ENCODE results near the gene GABBR2.
"Not testable (repeated sequence)": the region's sequence is repeated elsewhere in the genome, so short reads cannot be mapped to it uniquely, and the experiment has no call there.

Gene GABBR2

GRCh38 chr9:98516205-98516896, 192.4 kb downstream of the GABBR2 start:
- DNase-seq (ENCODE audit: low read depth in 2 of 2) = no peak

DNA sequence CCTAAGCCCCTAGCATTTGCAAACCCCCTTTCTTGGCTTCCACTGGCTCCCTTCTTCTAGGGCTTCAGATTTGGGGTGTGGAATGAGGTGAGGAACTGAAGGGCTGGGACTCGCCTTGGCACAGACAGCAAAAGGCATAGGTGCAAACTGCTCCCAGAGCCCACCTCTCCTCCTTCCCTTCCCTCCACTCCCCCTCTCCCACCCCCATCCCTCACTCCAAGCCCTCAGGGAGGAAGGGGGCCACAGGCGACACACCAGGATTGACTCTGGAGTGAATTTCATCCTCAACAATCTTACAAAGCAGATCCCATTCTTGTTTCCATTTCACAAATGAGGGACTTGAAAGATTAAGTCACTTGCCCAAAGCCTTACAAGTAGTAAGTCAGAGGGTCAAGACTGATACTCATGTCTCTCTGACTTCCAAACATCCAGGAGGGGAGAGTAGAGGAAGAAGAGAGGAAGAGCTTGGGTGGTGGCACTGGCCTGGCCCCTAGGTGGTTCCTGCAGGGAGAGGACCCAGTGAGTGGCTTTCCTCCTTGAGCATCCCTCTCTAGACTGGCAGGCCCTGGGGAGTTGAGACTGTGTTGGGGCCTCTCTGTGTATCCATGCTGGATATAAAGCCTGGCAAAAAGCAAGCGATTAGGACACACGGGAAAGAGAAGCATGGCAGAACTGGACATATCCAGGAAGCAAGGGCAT, 193.1 kb downstream of the GABBR2 start:
- DNase-seq (ENCODE audit: low read depth in 2 of 2) = no peak

DNA sequence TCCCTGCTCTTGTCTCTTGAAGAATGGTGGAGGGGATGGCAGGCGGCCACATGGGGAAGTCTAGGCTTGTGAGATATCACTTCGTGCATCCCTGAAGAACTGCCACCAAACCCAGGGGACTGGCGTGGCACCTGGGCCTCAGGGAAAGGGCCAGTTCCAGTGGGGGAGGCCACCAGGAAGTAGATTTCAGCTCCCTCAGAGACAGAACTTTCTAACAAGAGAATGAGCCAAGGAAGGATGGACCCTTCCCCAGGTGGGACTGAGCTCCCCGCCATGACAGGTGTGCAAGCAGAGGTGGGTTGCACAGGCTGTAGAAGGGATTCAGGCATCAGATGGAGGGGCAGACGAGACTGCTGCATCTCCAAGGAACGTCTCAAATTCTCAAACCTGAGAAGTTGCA, 193.9 kb downstream of the GABBR2 start:
- no peak for DNase-seq (ENCODE audit: low read depth in 2 of 2)

GRCh38 chr9:98508217-98508919, 200.4 kb downstream of the GABBR2 start:
- not testable (repeated sequence) for DNase-seq (ENCODE audit: low read depth in 2 of 2)

DNA sequence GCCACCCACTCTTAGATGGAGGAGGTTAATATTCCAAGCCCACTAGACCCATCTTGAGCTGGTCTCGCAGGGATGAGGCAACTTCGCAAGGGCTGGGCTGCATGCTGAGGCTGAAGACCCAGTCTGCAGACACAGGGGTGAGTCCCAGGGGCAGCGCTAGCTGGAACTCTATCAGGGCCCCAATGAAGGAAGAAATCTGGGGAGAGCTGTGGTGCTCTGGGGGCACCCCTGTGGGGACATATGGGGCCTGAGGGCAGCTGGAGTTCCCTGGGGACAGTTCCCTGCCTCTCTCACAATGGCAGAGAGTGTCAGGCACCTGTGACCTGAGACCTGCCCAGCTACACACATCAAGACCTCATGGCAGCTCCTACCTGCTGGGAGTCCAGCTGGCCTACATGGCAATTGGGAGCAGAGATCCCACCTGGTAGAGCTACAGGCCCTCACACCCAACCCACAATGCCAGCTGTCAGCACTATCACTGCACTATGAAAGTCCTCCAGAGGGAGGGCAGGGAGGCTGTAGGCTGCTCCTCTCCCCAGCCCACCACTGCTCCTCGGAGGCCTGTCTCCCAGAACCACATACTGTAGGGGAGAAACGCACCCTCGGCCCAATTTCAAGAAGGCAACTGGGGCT, 202.2 kb downstream of the GABBR2 start:
- DNase-seq (ENCODE audit: low read depth in 2 of 2) = no peak

DNA sequence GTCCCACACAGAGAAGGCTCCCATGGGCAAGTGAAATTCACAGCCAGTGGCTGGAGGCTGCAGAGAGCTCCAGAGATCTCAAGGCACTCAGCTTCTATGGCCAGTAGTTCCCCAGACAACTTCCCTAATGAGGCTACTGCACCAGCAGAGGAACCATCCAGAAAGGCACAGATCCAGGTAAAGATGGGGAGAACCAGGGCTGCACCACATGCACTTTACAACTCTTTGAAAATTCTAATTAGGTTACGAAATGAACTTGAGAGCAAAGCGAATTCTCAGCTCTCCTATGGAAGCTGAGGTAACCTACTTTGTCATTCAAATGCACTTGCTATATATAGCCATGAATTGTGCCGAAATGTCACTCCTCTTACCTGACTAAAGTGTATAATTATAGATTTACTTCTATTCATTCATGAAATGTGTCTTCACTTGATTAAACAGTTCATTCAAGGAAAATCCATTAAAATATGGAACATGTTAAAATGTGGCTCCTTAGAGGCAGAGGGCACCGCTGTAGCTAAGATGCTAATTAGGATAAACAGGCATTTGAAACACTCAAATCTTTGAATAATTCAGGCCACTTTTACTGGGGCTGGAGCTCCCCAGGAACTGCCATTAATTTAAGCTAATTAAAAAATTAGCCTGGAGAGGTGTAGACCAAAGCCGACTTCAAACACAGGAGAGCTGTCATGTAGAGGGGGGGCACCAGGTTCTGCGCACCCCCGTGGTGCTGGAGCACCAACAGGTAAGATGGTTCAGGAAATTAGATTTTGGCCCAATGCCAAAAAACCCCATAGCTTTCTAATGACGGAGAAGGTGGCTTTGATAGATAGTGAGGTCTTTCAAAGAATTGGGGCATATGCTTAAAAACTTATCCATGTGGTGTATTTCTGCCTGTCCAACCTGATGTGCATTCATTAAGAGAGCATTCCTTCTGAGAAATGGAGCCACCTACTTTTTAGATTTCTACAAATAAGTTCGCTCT, 204.1 kb downstream of the GABBR2 start:
- DNase-seq (ENCODE audit: low read depth in 2 of 2) = no peak

- no peak for DNase-seq (ENCODE audit: low read depth in 2 of 2)
Measured at GRCh38 chr9:98503867-98504266, 204.9 kb downstream of the GABBR2 start.

DNA sequence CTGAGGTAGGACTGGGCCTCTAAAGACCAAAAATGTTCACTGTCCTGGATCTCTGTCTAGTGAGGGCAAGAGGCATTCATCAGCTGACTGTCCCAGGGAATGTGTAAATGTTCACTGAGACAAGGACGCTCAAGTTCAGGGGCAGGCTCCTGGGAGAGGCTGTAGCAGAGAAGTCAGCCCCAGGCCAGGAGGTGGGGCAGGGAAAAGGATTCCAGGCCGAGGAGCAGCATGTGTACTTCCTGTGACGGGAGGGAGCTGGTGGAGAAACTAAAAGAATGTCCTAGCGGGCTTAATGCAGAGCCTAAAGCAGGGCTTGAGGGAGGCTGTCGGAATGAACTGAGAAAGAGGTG, 205.8 kb downstream of the GABBR2 start:
- DNase-seq (ENCODE audit: low read depth in 2 of 2) = no peak

DNA sequence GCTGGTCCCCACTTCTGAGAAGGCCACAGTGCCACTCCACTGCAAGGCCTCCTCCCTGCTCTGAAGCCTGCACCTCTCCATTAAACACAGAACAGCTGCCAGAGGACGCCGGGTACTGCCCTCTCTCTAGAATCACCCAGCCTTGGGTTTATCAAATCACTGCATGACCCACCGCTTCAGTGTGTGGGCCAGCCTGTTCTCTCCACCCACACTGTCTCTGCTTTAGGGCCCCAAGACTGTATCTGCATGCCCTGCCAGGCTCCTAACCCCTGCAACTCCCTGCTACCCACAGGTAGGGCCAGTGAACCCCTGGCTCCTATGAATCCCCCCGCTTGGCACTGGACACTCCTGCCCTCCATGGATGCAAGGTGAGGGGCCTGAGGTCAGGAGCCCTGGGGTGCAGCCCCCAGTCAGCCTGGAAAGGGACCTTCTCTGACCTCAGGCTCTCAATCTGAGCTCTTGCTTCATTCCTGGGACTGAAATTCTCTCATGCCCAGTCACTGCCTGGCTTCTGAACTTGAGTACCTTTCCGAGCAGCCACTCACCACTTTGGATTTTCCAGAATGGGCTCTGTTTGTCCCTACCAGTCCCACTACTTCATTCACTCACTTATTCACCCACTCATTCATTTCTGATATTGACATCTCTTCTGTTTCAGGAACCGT, 206.3 kb downstream of the GABBR2 start:
- no peak for DNase-seq (ENCODE audit: low read depth in 2 of 2)

DNA sequence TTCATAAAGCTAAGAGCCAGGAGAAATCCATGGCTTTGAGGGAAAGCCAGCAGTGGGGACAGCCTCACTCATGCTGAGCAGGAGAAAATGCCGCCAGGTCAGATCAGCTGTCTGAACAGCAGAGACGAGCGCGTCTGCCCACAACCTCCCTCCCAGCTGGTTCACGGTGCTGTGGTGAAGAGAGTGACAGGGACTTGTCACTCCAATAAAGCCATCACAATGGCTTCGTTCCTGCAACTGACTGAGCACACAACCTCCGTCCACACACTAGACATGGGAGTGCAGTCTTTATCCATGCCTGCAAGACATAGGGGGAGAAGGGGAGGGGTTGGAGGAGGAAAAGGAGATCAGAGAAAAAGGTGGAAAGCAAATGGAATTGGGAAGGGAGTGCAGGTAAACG, 206.9 kb downstream of the GABBR2 start:
- no peak for DNase-seq (ENCODE audit: low read depth in 2 of 2)

DNA sequence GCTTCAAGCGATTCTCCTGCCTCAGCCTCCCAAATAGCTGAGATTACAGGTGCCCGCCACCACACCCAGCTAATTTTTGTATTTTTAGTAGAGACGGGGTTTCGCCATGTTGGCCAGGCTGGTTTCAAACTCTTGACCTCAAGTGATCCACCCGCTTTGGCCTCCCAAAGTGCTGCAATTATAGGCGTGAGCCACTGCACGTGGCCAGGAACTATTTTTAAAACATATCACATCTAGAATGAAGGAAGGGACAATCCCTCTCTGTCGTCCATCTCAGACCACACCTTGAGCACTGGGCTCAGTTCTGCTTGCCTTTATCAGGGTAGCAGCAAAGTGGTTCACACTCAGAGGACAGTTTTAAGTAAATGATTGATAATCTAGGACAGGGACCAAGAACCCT, 207.5 kb downstream of the GABBR2 start:
- not testable (repeated sequence) for DNase-seq (ENCODE audit: low read depth in 2 of 2)

DNA sequence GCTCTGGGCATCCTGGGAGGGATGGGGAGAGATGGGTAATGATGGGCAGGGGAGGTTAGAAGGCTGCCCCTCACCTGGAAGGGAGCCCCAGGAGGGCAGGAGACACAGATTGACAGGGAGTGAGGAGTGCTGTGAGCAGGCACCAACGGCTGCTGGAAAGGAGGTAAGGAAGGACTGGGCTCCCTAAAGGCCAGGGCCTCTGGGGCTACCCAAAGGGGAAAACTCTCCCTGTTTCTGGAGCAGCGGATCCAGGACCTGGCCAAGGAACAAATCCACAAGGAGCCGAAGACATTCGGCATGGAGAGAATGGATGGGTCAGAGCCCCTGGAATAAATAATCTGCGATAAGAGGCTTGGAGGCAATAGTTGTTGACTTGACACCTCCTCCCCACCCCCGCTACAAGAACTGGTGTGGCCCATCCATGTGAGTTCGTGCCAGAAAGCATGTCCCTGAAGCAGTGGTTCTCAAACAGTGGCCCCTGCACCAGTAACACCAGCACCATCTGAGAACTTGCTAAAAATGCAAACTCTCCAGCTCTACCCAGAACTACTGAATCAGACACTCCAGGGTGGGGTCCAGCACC, 208.3 kb downstream of the GABBR2 start:
- no peak for DNase-seq (ENCODE audit: low read depth in 2 of 2)

GRCh38 chr9:98495530-98495929, 213.2 kb downstream of the GABBR2 start:
- DNase-seq (ENCODE audit: low read depth in 2 of 2) = no peak

DNA sequence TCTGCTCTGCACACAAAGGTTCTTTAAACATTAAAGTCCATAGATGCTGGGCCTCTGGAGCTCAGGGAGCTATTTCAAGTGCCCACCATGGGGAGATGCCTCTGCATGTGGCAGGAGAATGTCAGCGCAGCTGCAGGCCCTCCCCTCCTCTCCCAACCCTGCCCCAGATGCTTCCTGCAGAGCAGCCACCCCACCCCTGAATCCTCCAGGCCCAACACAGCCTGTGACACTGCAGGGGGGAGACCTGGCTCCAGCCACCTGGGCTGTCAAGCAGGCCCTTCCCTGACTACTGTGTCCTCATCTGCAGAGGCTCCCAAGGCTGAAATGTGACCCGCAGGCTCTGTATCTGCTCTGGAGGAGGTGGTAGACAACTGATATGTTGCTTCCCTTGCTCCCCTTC, 213.9 kb downstream of the GABBR2 start:
- no peak for DNase-seq (ENCODE audit: low read depth in 2 of 2)

- no peak for DNase-seq (ENCODE audit: low read depth in 2 of 2)
Measured at GRCh38 chr9:98491828-98492227, 216.9 kb downstream of the GABBR2 start.

- DNase-seq (ENCODE audit: low read depth in 2 of 2) = no peak
Measured at GRCh38 chr9:98491231-98491651, 217.5 kb downstream of the GABBR2 start.

- no peak for DNase-seq (ENCODE audit: low read depth in 2 of 2)
Measured at GRCh38 chr9:98488571-98489312, 220.0 kb downstream of the GABBR2 start.

- no peak for DNase-seq (ENCODE audit: low read depth in 2 of 2)
Measured at GRCh38 chr9:98485706-98486105, 223.0 kb downstream of the GABBR2 start.

GRCh38 chr9:98484162-98484561, 224.6 kb downstream of the GABBR2 start:
- DNase-seq (ENCODE audit: low read depth in 2 of 2) = no peak

DNA sequence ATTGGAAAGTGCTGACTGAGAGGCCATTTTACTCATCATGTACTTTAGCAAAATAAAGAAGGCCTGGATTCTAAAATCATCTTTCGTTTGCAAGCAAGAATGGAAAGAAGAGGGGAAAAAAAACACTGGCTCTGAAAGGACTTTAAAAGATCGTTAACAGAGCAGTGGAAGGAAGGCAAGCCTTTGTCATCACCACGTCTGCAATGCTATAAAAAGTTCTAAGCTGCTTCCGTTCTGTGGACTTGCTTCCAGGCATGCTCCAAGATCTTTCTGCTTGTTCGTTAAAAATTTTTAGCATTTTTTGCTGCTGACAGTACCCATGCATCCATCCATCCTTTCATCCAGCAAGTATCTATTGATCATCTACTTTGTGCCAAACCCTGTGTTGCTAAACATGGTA, 226.5 kb downstream of the GABBR2 start:
- no peak for DNase-seq (ENCODE audit: low read depth in 2 of 2)

Data from stimulated activated CD4-positive, alpha-beta T cell treated with anti-CD3 and anti-CD28 coated beads, Interleukin-12 subunit alpha, Interleukin-12 subunit beta, amount 100 ng/mL, for 24 hours (primary cell).